H1 (cell line): ENCODE measurements around the gene MPHOSPH8. TPM values are rescaled to one million over a fixed set of nuclear protein-coding genes. Genes with fewer than 3 reads are reported as not detected.

ENCODE experiments used
- polyA plus RNA-seq, 7 experiments: library from polyadenylated mRNA; depleted of rRNA in 3 of 7; stranded (reverse) in 5 of 7; unstranded in 2 of 7; fragments of >200 nt in 5 of 7; fragments of 200-250 nt in 2 of 7; gene quantifications; 1 replicate in 5 of 7; 2 replicates in 1 of 7; 4 replicates in 1 of 7; pipeline versions ENCODE4 v1.2.1 to v1.2.3, GENCODE V29; 2011 to 2013; ENCODE audit warnings: missing spikeins in 2 of 7, mixed read lengths in 2 of 7
- total RNA-seq: library from RNA; stranded (reverse); fragmentation: NEBNext Ultra II Directional; extraction: Animal tissue kit (Norgen Biotek cat#: 25700); gene quantifications from 2 replicates; pipeline ENCODE4 v1.2.1, GENCODE V29; 2021

The MPHOSPH8 gene
- total and polyA plus RNA-seq, 2 of the 8 experiments (the other 6 are each of a cell fraction or from before 2014, with no cell fraction given): 8.3 to 20.5 TPM

Other genes starting within 250 kb of the MPHOSPH8 start
- not detected in 2 replicates for gene TPTE2, start 72.1 kb upstream of the MPHOSPH8 start, total RNA-seq
- not detected in 2 replicates for gene TPTE2, start 72.1 kb upstream of the MPHOSPH8 start, polyA plus RNA-seq (2011; rRNA removed)
- gene PSPC1, start 149.3 kb downstream of the MPHOSPH8 start, total RNA-seq: 97.4 and 98.2 TPM in 2 replicates
- gene PSPC1, start 149.3 kb downstream of the MPHOSPH8 start, polyA plus RNA-seq (2011; rRNA removed): 46.8 and 53.4 TPM in 2 replicates
- 7.9 and 8.4 TPM in 2 replicates for gene ZMYM5, start 230.0 kb downstream of the MPHOSPH8 start, total RNA-seq
- 2.2 and 4.9 TPM in 2 replicates for gene ZMYM5, start 230.0 kb downstream of the MPHOSPH8 start, polyA plus RNA-seq (2011; rRNA removed)